Endothelial cell (in vitro differentiated cells): ENCODE data around the gene MME. TPM values are rescaled to one million over a fixed set of nuclear protein-coding genes. Genes with fewer than 3 reads are reported as not detected.

Source experiments
- DNase-seq: peaks from one replicate; pipeline ENCODE4 v3.0.0; 2021; ENCODE audit warnings: low spot score
- H3K27ac Mint-ChIP-seq: one replicate; pipeline ENCODE4 v1.8.0; 2021; ENCODE audit warnings: mixed read lengths, inconsistent platforms; ENCODE audit not compliant: unreplicated experiment
- H3K27me3 Mint-ChIP-seq: one replicate; pipeline ENCODE4 v1.8.0; 2021; ENCODE audit warnings: mild to moderate bottlenecking, moderate library complexity, mixed read lengths, inconsistent platforms; ENCODE audit not compliant: unreplicated experiment
- H3K36me3 Mint-ChIP-seq: one replicate; pipeline ENCODE4 v1.8.0; 2021; ENCODE audit warnings: mild to moderate bottlenecking, low read depth, mixed read lengths, inconsistent platforms; ENCODE audit not compliant: unreplicated experiment
- H3K4me1 Mint-ChIP-seq: one replicate; pipeline ENCODE4 v1.8.0; 2021; ENCODE audit warnings: mild to moderate bottlenecking, mixed read lengths, inconsistent platforms; ENCODE audit not compliant: unreplicated experiment
- H3K4me3 Mint-ChIP-seq: one replicate; pipeline ENCODE4 v1.8.0; 2021; ENCODE audit warnings: mild to moderate bottlenecking, mixed read lengths, inconsistent platforms; ENCODE audit not compliant: unreplicated experiment
- H3K9me3 Mint-ChIP-seq: one replicate; pipeline ENCODE4 v1.8.0; 2021; ENCODE audit warnings: mixed read lengths, inconsistent platforms; ENCODE audit not compliant: unreplicated experiment
- CTCF ChIP-seq: fragments of 200-600 bp; sonication (generic); IDR thresholded peaks from one replicate; pipeline ENCODE4 v1.5.0; 2021; ENCODE audit warnings: antibody characterized with exemption; ENCODE audit not compliant: unreplicated experiment
- total RNA-seq: library from RNA; stranded (reverse); fragmentation: NEBNext Ultra II Directional; extraction: Animal tissue kit (Norgen Biotek cat#: 25700); gene quantifications from one replicate; pipeline ENCODE4 v1.2.1, GENCODE V29; 2021; ENCODE audit not compliant: unreplicated experiment

MME gene
- total RNA-seq, 1 donor from 2014 or later = 4.7 TPM

GRCh38 chr3:155101398-155101797 lies 21.3 kb downstream of the MME start:
- TF ChIP-seq CTCF = no peak
- Mint-ChIP-seq H3K27me3 (no peaks in the 10 kb centered on the region), H3K36me3 (peaks cover 4% of the 10 kb centered on the region), H3K4me3 (no peak overlapping the region), H3K9me3 (no peaks in the 10 kb centered on the region), H3K27ac (no peak overlapping the region), H3K4me1 (no peaks in the 10 kb centered on the region)
- DNase-seq = no peak

GRCh38 chr3:155102329-155102728 lies 22.2 kb downstream of the MME start:
- no peaks in the 10 kb centered on the region for H3K4me1 Mint-ChIP-seq
- DNase-seq = no peak
- H3K36me3 Mint-ChIP-seq = peaks cover 4% of the 10 kb centered on the region
- H3K27me3 Mint-ChIP-seq = no peaks in the 10 kb centered on the region
- no peaks in the 10 kb centered on the region for H3K9me3 Mint-ChIP-seq
- H3K4me3 Mint-ChIP-seq = no peak overlapping the region
- no peak overlapping the region for H3K27ac Mint-ChIP-seq
- TF ChIP-seq CTCF = no peak

- peaks cover under 1% of the 10 kb centered on the region for H3K36me3 Mint-ChIP-seq
- no peaks in the 10 kb centered on the region for H3K9me3 Mint-ChIP-seq
- DNase-seq = no peak
- no peak overlapping the region for H3K27ac Mint-ChIP-seq
- no peaks in the 10 kb centered on the region for H3K27me3 Mint-ChIP-seq
- H3K4me3 Mint-ChIP-seq = no peak overlapping the region
- H3K4me1 Mint-ChIP-seq = no peaks in the 10 kb centered on the region
- TF ChIP-seq CTCF = no peak
Observed at GRCh38 chr3:155103686-155104085, 23.6 kb downstream of the MME start.

DNA sequence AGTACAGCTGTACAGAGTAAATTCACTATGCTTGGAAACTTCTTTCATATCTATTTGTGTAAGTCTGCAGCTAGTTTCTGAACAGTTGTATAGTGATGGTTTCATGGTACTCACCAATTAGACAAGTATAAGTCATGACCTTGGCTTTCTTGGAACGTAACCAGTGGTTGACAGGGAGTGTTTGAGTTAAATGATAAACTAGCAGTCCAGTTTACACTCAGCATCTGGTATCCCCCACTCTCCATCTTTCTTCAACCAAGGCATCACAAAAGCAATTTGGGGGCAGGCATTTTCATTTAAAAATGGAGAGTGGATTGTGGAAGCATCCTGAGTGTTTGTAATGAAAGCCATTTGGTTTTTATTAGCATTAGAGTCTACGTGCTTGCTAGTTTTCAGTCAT lies 26.0 kb downstream of the MME start:
- TF ChIP-seq CTCF = no peak
- Mint-ChIP-seq H3K4me3 (no peak overlapping the region), H3K27me3 (no peaks in the 10 kb centered on the region), H3K36me3 (no peaks in the 10 kb centered on the region), H3K9me3 (no peaks in the 10 kb centered on the region), H3K4me1 (no peaks in the 10 kb centered on the region), H3K27ac (no peak overlapping the region)
- DNase-seq = no peak

DNA sequence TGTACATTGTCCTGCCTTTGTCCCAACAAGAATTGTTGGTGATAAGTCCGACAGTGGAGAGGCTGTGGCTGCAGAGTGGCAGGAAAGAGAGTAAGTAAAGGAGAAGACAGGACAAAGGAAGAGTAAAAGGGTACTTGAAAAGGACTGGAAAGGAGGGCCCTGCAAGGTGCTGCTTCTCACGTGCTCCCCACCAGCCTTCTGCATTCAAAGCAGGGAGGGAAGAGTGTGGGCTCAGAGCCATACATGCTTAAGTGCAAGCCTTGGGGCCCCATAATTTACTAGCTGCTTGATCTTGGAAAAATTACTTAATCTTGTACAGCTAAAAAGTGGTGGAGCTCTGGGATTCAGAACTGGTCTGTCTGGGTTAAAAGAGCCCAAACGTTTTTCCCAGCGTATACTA lies 29.9 kb downstream of the MME start:
- Mint-ChIP-seq H3K9me3 (no peaks in the 10 kb centered on the region), H3K36me3 (no peaks in the 10 kb centered on the region), H3K27me3 (peaks cover 2% of the 10 kb centered on the region), H3K4me1 (no peaks in the 10 kb centered on the region), H3K27ac (no peak overlapping the region), H3K4me3 (no peak overlapping the region)
- TF ChIP-seq CTCF = no peak
- DNase-seq = no peak
